ENCODE data around the gene NOVA2. TPM values are rescaled to one million over a fixed set of nuclear protein-coding genes. Genes with fewer than 3 reads are reported as not detected.

NOVA2 gene
- total and polyA plus RNA-seq, 9 of the 15 experiments (the other 6 are each of a cell fraction or from before 2014, with no cell fraction given), result not detected

- WGBS (ENCODE audit: insufficient coverage, low coverage, missing lambda C conversion rate), result 53% methylated on average over 15 of the region's 67 CpGs
- DNase-seq (ENCODE audit: extremely low read depth in 1 of 4, low spot score in 3 of 4) (no peak), FAIRE-seq (no peak), ATAC-seq (no peak)
- H2AFZ ChIP-seq (ENCODE audit: low read depth, low read length), result no peak overlapping the region
- H3K9me3 ChIP-seq (replicated peaks; ENCODE audit: control insufficient read depth, insufficient read depth, low read depth, low read length), result no peaks in the 10 kb centered on the region
- H3K4me3 ChIP-seq, result no peak overlapping the region
- H3K9ac ChIP-seq (ENCODE audit: insufficient read depth in 1 of 2, low read depth in 2 of 2, low read length in 2 of 2), result no peak overlapping the region
- peaks cover 0 to 15% of the 10 kb centered on the region in 2 experiments; a peak in 3 of 5 replicates for H3K4me1 ChIP-seq (replicated peaks in 1 of 2; ENCODE audit: control insufficient read depth in 2 of 2, insufficient read depth in 2 of 2, low read length in 2 of 2)
- peaks cover 28 to 34% of the 10 kb centered on the region in 2 experiments; a peak in 4 of 5 replicates for H3K27me3 ChIP-seq (ENCODE audit: control insufficient read depth in 2 of 2, insufficient read depth in 2 of 2, low read length in 2 of 2)
- no peaks in the 10 kb centered on the region; the same call in 1 of the 2 replicates for H4K20me1 ChIP-seq (replicated peaks; ENCODE audit: control insufficient read depth, insufficient read depth, low read length)
- H3K27ac ChIP-seq (ENCODE audit: extremely low read depth, low read depth, low read length), result no peak overlapping the region
- H3K4me2 ChIP-seq (ENCODE audit: insufficient read depth, low read length), result no peak overlapping the region
- no peak for TF ChIP-seq JUN (IDR thresholded peaks at IDR 0.05; ENCODE audit: borderline replicate concordance, low read depth, low read length)
- no peak for TF ChIP-seq JUN (CRISPR knock-in tag; IDR thresholded peaks at IDR 0.05; ENCODE audit: borderline replicate concordance)
- TF ChIP-seq MTF1 (CRISPR knock-in tag; IDR thresholded peaks at IDR 0.05; ENCODE audit: borderline replicate concordance), result no peak
- no peak for TF ChIP-seq HES1 (IDR thresholded peaks at IDR 0.05; ENCODE audit: low read depth)
- no peak for TF ChIP-seq ATF3 (IDR thresholded peaks at IDR 0.05)
- TF ChIP-seq ATF3 (CRISPR knock-in tag; conservative IDR thresholded peaks at IDR 0.05), result no peak
- TF ChIP-seq ESRRB (CRISPR knock-in tag; IDR thresholded peaks at IDR 0.05; ENCODE audit: borderline replicate concordance), result no peak
- TF ChIP-seq STAT6 (CRISPR knock-in tag; IDR thresholded peaks at IDR 0.05), result no peak
- no peak for TF ChIP-seq SIRT6 (IDR thresholded peaks at IDR 0.05; ENCODE audit: low read depth, low read length)
- no peak for TF ChIP-seq BRF1 (IDR thresholded peaks at IDR 0.05; ENCODE audit: borderline replicate concordance, extremely low read depth, insufficient read length)
- no peak for TF ChIP-seq KLF10 (CRISPR knock-in tag; IDR thresholded peaks at IDR 0.05)
- TF ChIP-seq RBM15 (IDR thresholded peaks at IDR 0.05; ENCODE audit: insufficient read depth, low read length), result no peak
- TF ChIP-seq ZNF518B (CRISPR knock-in tag; IDR thresholded peaks at IDR 0.05), result no peak
- in situ Hi-C loops (cut with MboI) (no loop called here), intact Hi-C loops (cut with micrococcal nuclease) (no loop called here)
- CTCF ChIA-PET (ENCODE audit: low intra/inter-chr PET ratio), result no interaction called here
- no peaks in the 10 kb centered on the region for H3K36me3 ChIP-seq (ENCODE audit: control insufficient read depth, insufficient read depth, low read length)
- H3K79me2 ChIP-seq (ENCODE audit: control insufficient read depth, insufficient read depth, low read length), result no peaks in the 10 kb centered on the region
- POLR2A ChIA-PET, result no interaction called here
- no peaks in the 10 kb centered on the region for H3K9me1 ChIP-seq (ENCODE audit: control insufficient read depth, insufficient read depth, low read length)
- BruUV-seq (replicated peaks), result no TSS peak
Observed at GRCh38 chr19:45939792-45940514, 33.7 kb downstream of the NOVA2 start.
